Posterior cingulate gyrus (tissue), 11 donors: ENCODE results near the gene MRPS27.
"Not testable (repeated sequence)": the region's sequence is repeated elsewhere in the genome, so short reads cannot be mapped to it uniquely, and the experiment has no call there.

Experiments used
- DNase-seq, 10 donors: peaks; one replicate each; pipeline versions ENCODE4 v3.0.0 to v3.0.0-alpha.2; 2020 to 2021; ENCODE audit warnings: mixed read lengths in 3 of 10
- intact Hi-C: fragments of 100-400 bp; cut with DNase I; formaldehyde crosslinking; loops from one replicate; pipeline ENCODE4 v1.15.1; 2023

Gene MRPS27

GRCh38 chr5:72184408-72184807 is 135.6 kb downstream of the MRPS27 start:
- DNase-seq = no peak
- intact Hi-C loops = loop anchor here (10.0 kb wide), 1 partner anchor 60 kb away; no protein-coding TSS in a partner anchor

- intact Hi-C loops = loop anchor here (10.0 kb wide), 1 partner anchor 62 kb away; no protein-coding TSS in a partner anchor
- peak in 1 of 10 donors; percentile 19 for DNase-seq
Measured at GRCh38 chr5:72183101-72183520, 136.9 kb downstream of the MRPS27 start.

GRCh38 chr5:72182686-72183085 is 137.4 kb downstream of the MRPS27 start:
- intact Hi-C loops = loop anchor here (10.0 kb wide), 1 partner anchor 62 kb away; no protein-coding TSS in a partner anchor
- no peak for DNase-seq

GRCh38 chr5:72180925-72181324 is 139.1 kb downstream of the MRPS27 start:
- intact Hi-C loops = loop anchor here (10.0 kb wide), 1 partner anchor 64 kb away; no protein-coding TSS in a partner anchor
- DNase-seq = no peak

- intact Hi-C loops = loop anchor here (10.0 kb wide), 1 partner anchor 65 kb away; no protein-coding TSS in a partner anchor
- DNase-seq = peak in 3 of 10 donors; percentile 49 to 87 (median 76)
Measured at GRCh38 chr5:72179816-72180440, 140.1 kb downstream of the MRPS27 start.

- peak in 8 of 10 donors; percentile 22 to 90 (median 66) for DNase-seq
- intact Hi-C loops = no loop called here
Measured at GRCh38 chr5:72179028-72179815, 140.8 kb downstream of the MRPS27 start.

GRCh38 chr5:72177538-72177937 is 142.5 kb downstream of the MRPS27 start:
- intact Hi-C loops = no loop called here

GRCh38 chr5:72172786-72173185 is 147.3 kb downstream of the MRPS27 start:
- DNase-seq = no peak
- intact Hi-C loops = no loop called here

More at GRCh38 chr5:72177538-72177937, 142.5 kb downstream of the MRPS27 start:
- DNase-seq = no peak

- intact Hi-C loops = no loop called here
- no peak for DNase-seq
Measured at GRCh38 chr5:72171667-72172066, 148.4 kb downstream of the MRPS27 start.

- DNase-seq, intact Hi-C loops: not testable (repeated sequence)
Measured at GRCh38 chr5:72171181-72171580, 148.9 kb downstream of the MRPS27 start.

- no peak for DNase-seq
- intact Hi-C loops = no loop called here
Measured at GRCh38 chr5:72170101-72170500, 149.9 kb downstream of the MRPS27 start.
